SK-N-SH treated with all-trans-retinoic acid at 6 μM for 48 hours (cell line): Measurements from ENCODE around the gene TTC28.

Experiments
- ARNTL ChIP-seq: fragments of 450-650 bp; formaldehyde crosslinking; IDR thresholded peaks from 2 replicates; pipeline ENCODE4 v1.5.0; 2020; ENCODE audit warnings: low read depth, mild to moderate bottlenecking, moderate library complexity, borderline replicate concordance
- RARB ChIP-seq: fragments of 250-450 bp; sonication (Bioruptor Pico); IDR thresholded peaks from 2 replicates; pipeline ENCODE4 v1.8.0; 2021; ENCODE audit warnings: mild to moderate bottlenecking, moderate library complexity
- SNAI2 ChIP-seq: fragments of 250-450 bp; sonication (Bioruptor Pico); IDR thresholded peaks from 2 replicates; pipeline ENCODE4 v1.5.0; 2020; ENCODE audit warnings: mild to moderate bottlenecking, moderate library complexity
- ZNF565 ChIP-seq: fragments of 450-650 bp; formaldehyde crosslinking; conservative IDR thresholded peaks from 2 replicates; pipeline ENCODE4 v1.5.0; 2020; ENCODE audit warnings: low read depth, mild to moderate bottlenecking, moderate library complexity
- TF ChIP-seq, protein P1 (sequence below): fragments of 250-450 bp; sonication (Bioruptor Pico); IDR thresholded peaks from 2 replicates; pipeline ENCODE4 v1.5.0; 2020; ENCODE audit warnings: mild to moderate bottlenecking, moderate library complexity
- TF ChIP-seq, protein P2 (sequence below): fragments of 250-450 bp; sonication (Bioruptor Pico); IDR thresholded peaks from 2 replicates; pipeline ENCODE4 v1.8.0; 2021; ENCODE audit warnings: low read depth, mild to moderate bottlenecking, moderate library complexity, borderline replicate concordance
- TF ChIP-seq, protein P3 (sequence below): fragments of 250-450 bp; sonication (Bioruptor Pico); IDR thresholded peaks from 2 replicates; pipeline ENCODE4 v1.8.0; 2020; ENCODE audit warnings: mild to moderate bottlenecking, moderate library complexity, borderline replicate concordance

DNA sequence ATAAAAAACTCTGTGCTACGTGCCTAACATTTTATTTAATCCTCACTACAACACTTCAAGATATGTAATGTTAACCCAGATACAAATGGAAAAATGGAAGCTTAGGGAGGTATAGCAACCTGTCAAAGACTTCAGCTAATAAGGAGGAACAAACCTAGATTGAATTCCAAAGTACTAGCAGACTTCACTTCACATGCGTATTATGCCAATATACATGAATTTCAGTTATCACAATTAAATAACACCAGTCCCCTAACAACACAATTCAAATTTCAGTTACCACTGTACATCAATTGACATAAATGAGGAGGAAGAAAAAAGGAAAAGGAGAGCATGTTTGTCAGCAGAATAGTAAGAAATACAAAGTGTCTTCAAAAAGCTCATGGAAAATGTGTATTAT, 60.4 kb downstream of the TTC28 start:
- TF ChIP-seq ARNTL (CRISPR knock-in tag) (no peak), RARB (CRISPR knock-in tag) (no peak), ZNF565 (CRISPR knock-in tag) (no peak), SNAI2 (CRISPR knock-in tag) (no peak)
- TF ChIP-seq, protein P1, sequence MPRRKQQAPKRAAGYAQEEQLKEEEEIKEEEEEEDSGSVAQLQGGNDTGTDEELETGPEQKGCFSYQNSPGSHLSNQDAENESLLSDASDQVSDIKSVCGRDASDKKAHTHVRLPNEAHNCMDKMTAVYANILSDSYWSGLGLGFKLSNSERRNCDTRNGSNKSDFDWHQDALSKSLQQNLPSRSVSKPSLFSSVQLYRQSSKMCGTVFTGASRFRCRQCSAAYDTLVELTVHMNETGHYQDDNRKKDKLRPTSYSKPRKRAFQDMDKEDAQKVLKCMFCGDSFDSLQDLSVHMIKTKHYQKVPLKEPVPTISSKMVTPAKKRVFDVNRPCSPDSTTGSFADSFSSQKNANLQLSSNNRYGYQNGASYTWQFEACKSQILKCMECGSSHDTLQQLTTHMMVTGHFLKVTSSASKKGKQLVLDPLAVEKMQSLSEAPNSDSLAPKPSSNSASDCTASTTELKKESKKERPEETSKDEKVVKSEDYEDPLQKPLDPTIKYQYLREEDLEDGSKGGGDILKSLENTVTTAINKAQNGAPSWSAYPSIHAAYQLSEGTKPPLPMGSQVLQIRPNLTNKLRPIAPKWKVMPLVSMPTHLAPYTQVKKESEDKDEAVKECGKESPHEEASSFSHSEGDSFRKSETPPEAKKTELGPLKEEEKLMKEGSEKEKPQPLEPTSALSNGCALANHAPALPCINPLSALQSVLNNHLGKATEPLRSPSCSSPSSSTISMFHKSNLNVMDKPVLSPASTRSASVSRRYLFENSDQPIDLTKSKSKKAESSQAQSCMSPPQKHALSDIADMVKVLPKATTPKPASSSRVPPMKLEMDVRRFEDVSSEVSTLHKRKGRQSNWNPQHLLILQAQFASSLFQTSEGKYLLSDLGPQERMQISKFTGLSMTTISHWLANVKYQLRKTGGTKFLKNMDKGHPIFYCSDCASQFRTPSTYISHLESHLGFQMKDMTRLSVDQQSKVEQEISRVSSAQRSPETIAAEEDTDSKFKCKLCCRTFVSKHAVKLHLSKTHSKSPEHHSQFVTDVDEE (CRISPR knock-in tag) = no peak
- TF ChIP-seq, protein P2, sequence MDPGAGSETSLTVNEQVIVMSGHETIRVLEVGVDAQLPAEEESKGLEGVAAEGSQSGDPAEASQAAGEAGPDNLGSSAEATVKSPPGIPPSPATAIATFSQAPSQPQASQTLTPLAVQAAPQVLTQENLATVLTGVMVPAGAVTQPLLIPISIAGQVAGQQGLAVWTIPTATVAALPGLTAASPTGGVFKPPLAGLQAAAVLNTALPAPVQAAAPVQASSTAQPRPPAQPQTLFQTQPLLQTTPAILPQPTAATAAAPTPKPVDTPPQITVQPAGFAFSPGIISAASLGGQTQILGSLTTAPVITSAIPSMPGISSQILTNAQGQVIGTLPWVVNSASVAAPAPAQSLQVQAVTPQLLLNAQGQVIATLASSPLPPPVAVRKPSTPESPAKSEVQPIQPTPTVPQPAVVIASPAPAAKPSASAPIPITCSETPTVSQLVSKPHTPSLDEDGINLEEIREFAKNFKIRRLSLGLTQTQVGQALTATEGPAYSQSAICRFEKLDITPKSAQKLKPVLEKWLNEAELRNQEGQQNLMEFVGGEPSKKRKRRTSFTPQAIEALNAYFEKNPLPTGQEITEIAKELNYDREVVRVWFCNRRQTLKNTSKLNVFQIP (CRISPR knock-in tag) = no peak
- TF ChIP-seq, protein P3, sequence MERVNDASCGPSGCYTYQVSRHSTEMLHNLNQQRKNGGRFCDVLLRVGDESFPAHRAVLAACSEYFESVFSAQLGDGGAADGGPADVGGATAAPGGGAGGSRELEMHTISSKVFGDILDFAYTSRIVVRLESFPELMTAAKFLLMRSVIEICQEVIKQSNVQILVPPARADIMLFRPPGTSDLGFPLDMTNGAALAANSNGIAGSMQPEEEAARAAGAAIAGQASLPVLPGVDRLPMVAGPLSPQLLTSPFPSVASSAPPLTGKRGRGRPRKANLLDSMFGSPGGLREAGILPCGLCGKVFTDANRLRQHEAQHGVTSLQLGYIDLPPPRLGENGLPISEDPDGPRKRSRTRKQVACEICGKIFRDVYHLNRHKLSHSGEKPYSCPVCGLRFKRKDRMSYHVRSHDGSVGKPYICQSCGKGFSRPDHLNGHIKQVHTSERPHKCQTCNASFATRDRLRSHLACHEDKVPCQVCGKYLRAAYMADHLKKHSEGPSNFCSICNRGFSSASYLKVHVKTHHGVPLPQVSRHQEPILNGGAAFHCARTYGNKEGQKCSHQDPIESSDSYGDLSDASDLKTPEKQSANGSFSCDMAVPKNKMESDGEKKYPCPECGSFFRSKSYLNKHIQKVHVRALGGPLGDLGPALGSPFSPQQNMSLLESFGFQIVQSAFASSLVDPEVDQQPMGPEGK (CRISPR knock-in tag) = no peak
